Measurements from ENCODE around the gene ADCY9.
"Not testable (repeated sequence)": the region's sequence is repeated elsewhere in the genome, so short reads cannot be mapped to it uniquely, and the experiment has no call there.

The ADCY9 gene

DNA sequence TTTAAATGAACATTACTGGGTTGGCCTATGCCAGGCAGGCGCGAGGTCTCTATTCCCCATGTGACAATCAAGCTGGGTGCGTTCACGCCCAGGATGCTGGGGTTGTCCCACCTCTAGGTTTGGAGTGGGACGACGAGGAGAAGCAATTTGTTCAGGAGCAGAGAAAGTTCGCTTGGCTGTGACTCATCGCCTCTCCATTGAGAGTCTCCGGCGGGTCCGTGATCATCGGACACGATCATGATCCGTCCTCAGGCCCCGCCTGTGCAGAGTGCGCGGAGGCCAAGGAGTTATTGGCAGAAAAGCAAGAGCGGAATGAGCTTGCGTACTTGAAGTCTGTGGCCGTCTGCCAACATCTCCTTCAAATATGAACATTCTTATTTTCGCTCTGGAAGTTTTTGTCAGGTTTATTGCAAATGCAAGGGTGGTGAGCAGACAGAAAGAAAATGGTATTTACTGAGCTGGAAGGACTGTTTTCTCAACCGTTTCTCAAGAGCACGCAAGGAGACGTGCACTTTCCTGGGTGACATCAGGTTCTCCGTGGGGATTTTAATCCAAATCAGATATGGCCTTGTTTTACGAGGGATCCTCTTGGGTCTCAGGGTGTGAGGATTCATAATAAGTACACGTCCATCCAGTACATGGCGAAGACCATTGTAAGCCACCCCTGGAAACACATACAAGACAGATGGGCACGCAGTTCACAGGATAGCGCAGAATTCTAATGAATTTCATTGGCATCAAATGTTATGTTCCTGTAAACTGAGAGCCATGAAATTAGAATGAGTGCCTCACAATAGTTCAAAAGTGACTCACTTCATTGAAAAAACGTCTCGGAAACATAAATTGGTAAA lies 165.7 kb downstream of the ADCY9 start:
- no peak for DNase-seq (ENCODE audit: low read depth in 3 of 3)

DNA sequence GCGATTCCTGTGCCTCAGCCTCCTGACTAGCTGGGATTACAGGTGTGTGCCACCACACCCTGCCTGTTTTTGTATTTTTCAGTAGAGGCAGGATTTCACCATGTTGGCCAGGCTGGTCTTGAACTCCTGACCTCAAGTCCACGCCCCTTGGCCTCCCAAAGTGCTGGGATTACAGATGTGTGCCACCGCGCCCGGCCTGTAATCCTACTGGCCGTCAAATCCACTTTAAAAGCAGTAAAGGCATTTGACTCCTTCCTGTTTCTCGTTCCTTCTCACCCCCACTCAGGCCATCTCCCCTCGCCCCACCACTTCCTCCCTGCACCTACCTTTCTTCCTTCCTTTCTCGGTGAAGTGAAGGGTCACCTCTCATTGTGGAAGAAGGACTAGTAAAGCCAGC lies 166.3 kb downstream of the ADCY9 start:
- DNase-seq (ENCODE audit: low read depth in 3 of 3) = no peak

GRCh38 chr16:3949287-3949686 lies 167.0 kb downstream of the ADCY9 start:
- DNase-seq (ENCODE audit: low read depth in 3 of 3) = no peak

- no peak for DNase-seq (ENCODE audit: low read depth in 3 of 3)
Measured at GRCh38 chr16:3948378-3948995, 167.8 kb downstream of the ADCY9 start.

GRCh38 chr16:3946604-3947180 lies 169.6 kb downstream of the ADCY9 start:
- DNase-seq (ENCODE audit: low read depth in 3 of 3) = no peak

- no peak for DNase-seq (ENCODE audit: low read depth in 3 of 3)
Measured at GRCh38 chr16:3945751-3946603, 170.3 kb downstream of the ADCY9 start.

- DNase-seq (ENCODE audit: low read depth in 3 of 3) = not testable (repeated sequence)
Measured at GRCh38 chr16:3944457-3944856, 171.8 kb downstream of the ADCY9 start.

- not testable (repeated sequence) for DNase-seq (ENCODE audit: low read depth in 3 of 3)
Measured at GRCh38 chr16:3942146-3942545, 174.1 kb downstream of the ADCY9 start.

- DNase-seq (ENCODE audit: low read depth in 3 of 3) = peak; percentile 35 to 51 (median 39)
Measured at GRCh38 chr16:3938843-3939624, 177.2 kb downstream of the ADCY9 start.

DNA sequence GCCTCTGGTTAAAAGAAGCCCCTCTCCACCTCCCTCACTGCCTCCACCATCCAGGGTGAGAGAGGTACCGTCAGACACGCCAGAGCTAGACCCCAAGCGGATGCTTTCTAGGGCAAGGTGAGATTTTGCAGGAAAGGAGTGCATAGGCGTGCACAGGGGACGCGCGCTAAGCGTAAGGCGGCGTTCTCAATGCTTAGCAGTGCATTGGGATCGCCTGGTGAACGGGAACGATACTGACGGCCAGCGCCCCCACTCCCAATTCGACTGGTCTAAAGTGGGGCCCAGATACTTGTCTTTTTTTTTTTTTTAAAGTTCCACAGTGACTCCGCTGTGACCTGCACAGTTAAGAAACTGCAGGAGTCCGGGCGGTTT lies 177.8 kb downstream of the ADCY9 start:
- DNase-seq (ENCODE audit: low read depth in 3 of 3) = no peak

DNA sequence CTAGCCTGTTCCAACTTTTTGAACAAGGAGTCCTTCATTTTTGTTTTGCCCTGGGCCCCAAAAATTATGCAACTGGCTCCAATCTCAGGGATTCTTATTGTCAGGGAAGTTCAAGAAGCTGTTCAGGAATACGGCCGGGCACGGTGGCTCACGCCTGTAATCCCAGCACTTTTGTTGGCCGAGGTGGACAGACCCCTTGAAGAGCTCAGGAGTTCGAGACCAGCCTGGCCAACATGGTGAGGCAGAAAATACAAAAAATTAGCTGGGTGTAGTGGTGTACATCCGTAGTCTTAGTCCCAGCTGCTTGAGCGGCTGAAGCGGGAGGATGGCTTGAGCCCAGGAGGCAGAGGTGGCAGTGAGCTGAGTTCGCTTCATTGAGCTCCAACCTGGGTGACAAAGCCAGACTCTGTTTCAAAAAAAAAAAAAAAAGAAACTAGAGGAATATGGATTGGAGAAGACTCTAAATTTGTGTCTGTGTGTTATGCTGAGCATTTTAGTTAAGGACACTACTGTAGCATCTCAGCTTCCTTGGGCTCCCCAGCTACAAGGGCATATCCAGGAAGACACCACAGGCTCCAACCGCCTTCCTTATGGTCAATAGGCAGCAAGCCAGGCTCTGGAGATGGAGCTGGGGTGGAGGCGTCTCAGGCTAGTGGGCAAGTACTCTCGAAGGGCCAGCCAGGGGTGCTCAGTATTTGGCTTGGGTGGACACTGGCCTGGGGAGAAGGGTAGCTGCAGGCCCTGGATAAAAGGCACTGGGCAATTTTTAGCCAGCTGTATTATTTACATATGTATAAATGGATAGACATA lies 179.0 kb downstream of the ADCY9 start:
- no peak for DNase-seq (ENCODE audit: low read depth in 3 of 3)

DNA sequence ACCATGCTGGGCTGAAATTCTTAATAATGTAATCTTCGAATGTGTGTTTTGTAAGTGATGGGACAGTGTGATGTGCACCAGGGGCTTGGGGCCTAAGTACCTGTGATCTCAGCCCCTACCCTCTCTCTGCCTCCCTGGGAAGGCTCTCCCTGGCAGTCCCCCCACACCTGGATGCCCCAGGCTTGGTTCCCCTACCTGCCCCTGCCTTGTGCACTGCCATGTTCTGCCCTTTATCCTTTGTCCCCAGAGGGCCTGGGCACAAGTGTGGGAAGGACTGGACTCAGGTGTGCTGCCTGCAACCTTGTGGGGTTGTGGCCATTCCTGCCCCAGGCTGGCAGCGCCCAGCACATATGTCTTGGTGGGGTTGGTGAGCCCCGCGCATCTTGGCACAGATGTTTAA lies 180.3 kb downstream of the ADCY9 start:
- no peak for DNase-seq (ENCODE audit: low read depth in 3 of 3)

GRCh38 chr16:3934491-3935181 lies 181.6 kb downstream of the ADCY9 start:
- DNase-seq (ENCODE audit: low read depth in 3 of 3) = no peak

- DNase-seq (ENCODE audit: low read depth in 3 of 3) = not testable (repeated sequence)
Measured at GRCh38 chr16:3927147-3927546, 189.1 kb downstream of the ADCY9 start.

DNA sequence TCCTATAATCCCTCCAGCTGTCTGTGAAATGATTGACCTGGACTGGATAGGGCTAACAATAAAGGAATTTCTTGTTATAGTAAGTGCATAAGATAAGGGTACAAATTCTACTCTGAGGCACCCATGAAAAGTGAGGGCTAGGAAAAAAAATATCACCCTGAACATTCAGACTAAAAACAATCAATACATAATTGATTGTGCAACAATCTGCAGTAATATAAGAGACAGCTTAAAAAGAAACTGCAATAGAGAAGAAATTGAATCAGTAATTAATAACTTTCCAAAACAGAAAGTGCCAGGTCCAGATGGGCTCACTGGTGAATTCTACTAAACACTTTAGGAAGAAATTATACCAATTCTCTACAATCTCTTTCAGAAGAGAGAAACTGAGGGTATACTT lies 191.5 kb downstream of the ADCY9 start:
- no peak for DNase-seq (ENCODE audit: low read depth in 3 of 3)

GRCh38 chr16:3922241-3922640 lies 194.0 kb downstream of the ADCY9 start:
- no peak for DNase-seq (ENCODE audit: low read depth in 3 of 3)

- no peak for DNase-seq (ENCODE audit: low read depth in 3 of 3)
Measured at GRCh38 chr16:3920206-3920605, 196.0 kb downstream of the ADCY9 start.

- no peak for DNase-seq (ENCODE audit: low read depth in 3 of 3)
Measured at GRCh38 chr16:3919413-3919812, 196.8 kb downstream of the ADCY9 start.

DNA sequence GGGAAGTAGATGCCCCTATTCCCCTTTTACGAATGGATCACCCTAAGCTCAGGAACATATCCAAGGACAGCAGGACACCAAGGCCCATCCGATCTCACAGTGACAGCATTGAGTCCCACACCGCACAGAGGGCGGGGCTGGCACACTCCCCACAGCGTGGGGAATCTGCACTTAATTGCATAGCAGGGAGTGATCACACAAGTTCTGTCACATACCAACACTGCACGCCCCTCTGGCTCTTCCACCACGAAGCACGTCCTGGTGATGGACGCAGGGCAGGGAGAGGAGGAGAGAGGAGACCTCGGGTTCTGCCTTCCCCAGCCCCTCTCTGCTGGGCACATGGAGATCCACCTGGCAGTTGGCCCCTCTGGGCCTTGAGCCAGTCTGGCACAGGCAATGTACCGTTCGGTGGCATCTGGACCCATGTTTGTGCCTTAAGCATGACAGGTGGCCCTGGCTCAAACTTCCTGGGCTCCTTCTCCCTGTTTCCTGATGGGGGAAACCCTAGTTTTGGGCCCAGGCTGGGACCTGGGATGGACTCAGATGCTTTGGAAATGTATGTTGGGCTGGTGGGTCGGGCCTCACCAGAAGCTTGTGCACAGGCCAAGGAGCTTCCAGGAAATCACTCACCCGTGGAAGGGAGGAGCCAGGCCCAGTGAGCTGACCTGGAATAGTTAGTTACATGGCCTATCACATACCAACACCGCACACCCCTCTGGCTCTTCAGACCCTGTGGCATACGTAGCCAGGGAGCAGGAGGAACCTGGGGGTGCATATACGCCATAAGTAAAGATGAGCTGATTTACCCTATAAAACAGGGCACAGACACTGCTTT lies 200.6 kb downstream of the ADCY9 start:
- DNase-seq (ENCODE audit: low read depth in 3 of 3) = no peak

All from stimulated activated CD4-positive, alpha-beta T cell treated with anti-CD3 and anti-CD28 coated beads, TNF-alpha, amount 100 ng/mL, for 4 hours (primary cell).